OCI-LY3 (cell line): ENCODE data around the gene PAM.

Experiments used
- EZH2phosphoT487 ChIP-seq: fragments of 200-600 bp; shearing (Covaris generic); IDR thresholded peaks from 2 replicates; pipeline ENCODE4 v1.6.1; 2018; ENCODE audit warnings: antibody characterized with exemption, mixed run types, low read depth
- TF ChIP-seq, protein P1 (sequence below): fragments of 200-600, 300-600 bp; sonication (generic); IDR thresholded peaks from 2 replicates; pipeline ENCODE4 v1.5.1; 2014; ENCODE audit warnings: antibody characterized with exemption, low read length, low read depth

- TF ChIP-seq, protein P1, sequence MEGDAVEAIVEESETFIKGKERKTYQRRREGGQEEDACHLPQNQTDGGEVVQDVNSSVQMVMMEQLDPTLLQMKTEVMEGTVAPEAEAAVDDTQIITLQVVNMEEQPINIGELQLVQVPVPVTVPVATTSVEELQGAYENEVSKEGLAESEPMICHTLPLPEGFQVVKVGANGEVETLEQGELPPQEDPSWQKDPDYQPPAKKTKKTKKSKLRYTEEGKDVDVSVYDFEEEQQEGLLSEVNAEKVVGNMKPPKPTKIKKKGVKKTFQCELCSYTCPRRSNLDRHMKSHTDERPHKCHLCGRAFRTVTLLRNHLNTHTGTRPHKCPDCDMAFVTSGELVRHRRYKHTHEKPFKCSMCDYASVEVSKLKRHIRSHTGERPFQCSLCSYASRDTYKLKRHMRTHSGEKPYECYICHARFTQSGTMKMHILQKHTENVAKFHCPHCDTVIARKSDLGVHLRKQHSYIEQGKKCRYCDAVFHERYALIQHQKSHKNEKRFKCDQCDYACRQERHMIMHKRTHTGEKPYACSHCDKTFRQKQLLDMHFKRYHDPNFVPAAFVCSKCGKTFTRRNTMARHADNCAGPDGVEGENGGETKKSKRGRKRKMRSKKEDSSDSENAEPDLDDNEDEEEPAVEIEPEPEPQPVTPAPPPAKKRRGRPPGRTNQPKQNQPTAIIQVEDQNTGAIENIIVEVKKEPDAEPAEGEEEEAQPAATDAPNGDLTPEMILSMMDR: no peak
- no peak for TF ChIP-seq EZH2phosphoT487
Measured at GRCh38 chr5:102902647-102903046, 147.5 kb downstream of the PAM start.
